DND-41 (cell line): ENCODE results near the gene EPS15.

Experiments
- CTCF ChIP-seq: IDR thresholded peaks from 2 replicates; pipeline ENCODE4 v1.5.1; 2012; ENCODE audit warnings: borderline replicate concordance, low read length, moderate library complexity, mild to moderate bottlenecking; ENCODE audit not compliant: poor library complexity, severe bottlenecking; ENCODE audit errors: extremely low read depth
- EZH2 ChIP-seq: IDR thresholded peaks from 3 replicates; pipeline ENCODE4 v1.6.1; 2012; ENCODE audit warnings: borderline replicate concordance, low read depth, mild to moderate bottlenecking, moderate library complexity, low read length, inconsistent platforms; ENCODE audit not compliant: severe bottlenecking

GRCh38 chr1:51518586-51519047, 449 bp downstream of the EPS15 start:
- TF ChIP-seq CTCF (no peak), EZH2 (no peak)
